Esophagus muscularis mucosa (tissue), 4 donors: ENCODE results near the gene SYCN. TPM values are rescaled to one million over a fixed set of nuclear protein-coding genes. Genes with fewer than 3 reads are reported as not detected.
"Not testable (repeated sequence)": the region's sequence is repeated elsewhere in the genome, so short reads cannot be mapped to it uniquely, and the experiment has no call there.

Source experiments
- DNase-seq: peaks from one replicate; pipeline ENCODE4 v3.0.0-alpha.2; 2017; ENCODE audit errors: extremely low spot score
- H3K27ac ChIP-seq, 4 donors: fragments of 200-600 bp; sonication (generic); replicated peaks in 1 of 4; 1 replicate in 3 of 4; 2 replicates in 1 of 4; pipeline ENCODE4 v1.5.1; 2016 to 2019; ENCODE audit warnings: mild to moderate bottlenecking in 1 of 4
- H3K27me3 ChIP-seq, 4 donors: fragments of 200-600 bp; sonication (generic); one replicate each; pipeline versions ENCODE4 v1.5.1 to v1.6.0; 2016 to 2019
- H3K36me3 ChIP-seq, 4 donors: fragments of 200-600 bp; sonication (generic); one replicate each; pipeline ENCODE4 v1.5.1; 2016 to 2019
- H3K4me1 ChIP-seq, 4 donors: fragments of 200-600 bp; sonication (generic); one replicate each; pipeline ENCODE4 v1.5.1; 2016 to 2019
- H3K4me3 ChIP-seq, 4 donors: fragments of 200-600 bp; sonication (generic); 1 replicate in 2 of 4; 2 replicates in 2 of 4; pipeline ENCODE4 v1.5.1; 2016 to 2019; ENCODE audit warnings: mild to moderate bottlenecking in 4 of 4, moderate library complexity in 1 of 4
- H3K9me3 ChIP-seq, 4 donors: fragments of 200-600 bp; sonication (generic); 1 replicate in 3 of 4; 2 replicates in 1 of 4; pipeline ENCODE4 v1.5.1; 2016 to 2019
- CTCF ChIP-seq, 3 experiments: fragments of 200-600 bp in 2 of 3; fragments of 450-650 bp in 1 of 3; sonication (generic) in 2 of 3; IDR thresholded peaks; one replicate each; pipeline ENCODE4 v1.5.1; 2017 to 2019; ENCODE audit warnings: antibody characterized with exemption in 3 of 3, mild to moderate bottlenecking in 2 of 3, moderate library complexity in 1 of 3
- EP300 ChIP-seq: sonication (generic); formaldehyde crosslinking; IDR thresholded peaks from one replicate; pipeline ENCODE4 v1.6.1; 2017; ENCODE audit warnings: antibody characterized with exemption
- POLR2A ChIP-seq: fragments of 450-650 bp; IDR thresholded peaks from one replicate; pipeline ENCODE4 v1.6.1; 2017; ENCODE audit warnings: antibody characterized with exemption, moderate library complexity, mild to moderate bottlenecking, low read depth
- POLR2AphosphoS5 ChIP-seq, 2 donors: sonication (generic); formaldehyde crosslinking; IDR thresholded peaks; one replicate each; pipeline ENCODE4 v1.6.1; 2017; ENCODE audit warnings: antibody characterized with exemption in 2 of 2
- WGBS: methylation state at CpG from one replicate; pipeline ENCODE4 v1.1.5; 2018; 5-methylcytosine and 5-hydroxymethylcytosine counted together
- intact Hi-C: fragments of 100-400 bp; cut with DNase I; formaldehyde crosslinking; loops from one replicate; pipeline ENCODE4 v1.15.1; 2023
- total RNA-seq, 4 donors: library from RNA; depleted of rRNA; stranded (reverse); fragments of >200 nt; gene quantifications; one replicate each; pipeline versions ENCODE4 v1.1.0 to v1.2.1, GENCODE V29; 2016

Gene SYCN
- total RNA-seq, 4 donors from 2014 or later, result not detected

- intact Hi-C loops, H3K27ac ChIP-seq, H3K4me3 ChIP-seq, DNase-seq, H3K9me3 ChIP-seq, H3K36me3 ChIP-seq: not testable (repeated sequence)
- H3K4me1 ChIP-seq, result peaks cover 11 to 18% (median 14%) of the 10 kb centered on the region in 4 donors
- peaks cover 0 to 62% (median 19%) of the 10 kb centered on the region in 4 donors for H3K27me3 ChIP-seq
- 66% methylated on average over 8 of the region's 13 CpGs for WGBS
Measured at GRCh38 chr19:39243741-39244140, 39.7 kb upstream of the SYCN start.

- H3K27me3 ChIP-seq, result peaks cover 0 to 69% (median 0%) of the 10 kb centered on the region in 4 donors
Measured at GRCh38 chr19:39240421-39240820, 36.4 kb upstream of the SYCN start.

GRCh38 chr19:39238944-39239343 is 34.9 kb upstream of the SYCN start:
- Histone ChIP-seq H3K9me3 (no peaks in the 10 kb centered on the region), H3K4me3 (no peak overlapping the region), H3K27ac (no peak overlapping the region), H3K27me3 (peaks cover 0 to 60% (median 0%) of the 10 kb centered on the region in 4 donors), H3K36me3 (no peaks in the 10 kb centered on the region), H3K4me1 (peaks cover 0 to 3% (median 0%) of the 10 kb centered on the region in 4 donors)
- intact Hi-C loops, result no loop called here
- 87% methylated on average over 6 of the region's 6 CpGs for WGBS
- no peak for DNase-seq
- no peak for TF ChIP-seq CTCF (IDR thresholded peaks at IDR 0.05)
- no peak for TF ChIP-seq POLR2A
- TF ChIP-seq EP300, result no peak
- no peak for TF ChIP-seq POLR2AphosphoS5 (IDR thresholded peaks at IDR 0.05)

More at GRCh38 chr19:39240421-39240820, 36.4 kb upstream of the SYCN start:
- no peak for DNase-seq
- no peak for TF ChIP-seq POLR2AphosphoS5 (IDR thresholded peaks at IDR 0.05)
- TF ChIP-seq POLR2A, result no peak
- no peak for TF ChIP-seq EP300
- no peak for TF ChIP-seq CTCF (IDR thresholded peaks at IDR 0.05)
- H3K36me3 ChIP-seq, result no peaks in the 10 kb centered on the region
- peaks cover 0 to 3% (median 0%) of the 10 kb centered on the region in 4 donors for H3K4me1 ChIP-seq
- no peaks in the 10 kb centered on the region for H3K9me3 ChIP-seq
- intact Hi-C loops, result no loop called here
- H3K4me3 ChIP-seq, result no peak overlapping the region
- WGBS, result 90% methylated on average over 7 of the region's 7 CpGs
- no peak overlapping the region for H3K27ac ChIP-seq

- intact Hi-C loops, result no loop called here
- Histone ChIP-seq H3K36me3 (no peaks in the 10 kb centered on the region), H3K9me3 (no peaks in the 10 kb centered on the region), H3K4me3 (no peak overlapping the region), H3K4me1 (peaks cover 0 to 3% (median 0%) of the 10 kb centered on the region in 4 donors), H3K27ac (no peak overlapping the region), H3K27me3 (peaks cover 0 to 60% (median 0%) of the 10 kb centered on the region in 4 donors)
- no peak for DNase-seq
- TF ChIP-seq POLR2AphosphoS5 (IDR thresholded peaks at IDR 0.05) (no peak), EP300 (no peak), POLR2A (no peak), CTCF (IDR thresholded peaks at IDR 0.05) (no peak)
- WGBS, result 83% methylated on average over 6 of the region's 6 CpGs
Measured at GRCh38 chr19:39238209-39238608, 34.1 kb upstream of the SYCN start.

GRCh38 chr19:39237200-39238184 is 33.4 kb upstream of the SYCN start:
- Histone ChIP-seq H3K9me3 (no peaks in the 10 kb centered on the region), H3K27me3 (peaks cover 0 to 63% (median 0%) of the 10 kb centered on the region in 4 donors), H3K36me3 (no peaks in the 10 kb centered on the region), H3K4me3 (no peak overlapping the region), H3K27ac (no peak overlapping the region), H3K4me1 (peaks cover 0 to 3% (median 0%) of the 10 kb centered on the region in 4 donors)
- no peak for DNase-seq
- intact Hi-C loops, result no loop called here
- no peak for TF ChIP-seq POLR2AphosphoS5 (IDR thresholded peaks at IDR 0.05)
- no peak for TF ChIP-seq EP300
- no peak for TF ChIP-seq POLR2A
- TF ChIP-seq CTCF (IDR thresholded peaks at IDR 0.05), result no peak
- 42% methylated on average over 20 of the region's 22 CpGs for WGBS
